Measurements from ENCODE around the gene LSMEM2.
"Not testable (repeated sequence)": the region's sequence is repeated elsewhere in the genome, so short reads cannot be mapped to it uniquely, and the experiment has no call there.

Gene LSMEM2

GRCh38 chr3:50278880-50279224, at the start of gene LSMEM2:
Gene LSMEM2, plus strand, starts transcription at chr3:50279087. Its CDS starts 27 bp downstream, at chr3:50279114.
- no peak for DNase-seq

GRCh38 chr3:50229490-50229889, 49.4 kb upstream of the LSMEM2 start:
- no peak for DNase-seq

GRCh38 chr3:50230104-50230793, 48.6 kb upstream of the LSMEM2 start:
- DNase-seq, result no peak

- no peak for DNase-seq
Measured at GRCh38 chr3:50230794-50231125, 48.1 kb upstream of the LSMEM2 start.

GRCh38 chr3:50231581-50231980, 47.3 kb upstream of the LSMEM2 start:
- no peak for DNase-seq

- no peak for DNase-seq
Measured at GRCh38 chr3:50232303-50232702, 46.6 kb upstream of the LSMEM2 start.

GRCh38 chr3:50233176-50233575, 45.7 kb upstream of the LSMEM2 start:
- no peak for DNase-seq

- peak; percentile 97 for DNase-seq
Measured at GRCh38 chr3:50235716-50236483, 43.0 kb upstream of the LSMEM2 start, which contains the start of gene GNAI2. Gene GNAI2, plus strand, starts transcription at chr3:50236204. Its CDS starts 132 bp downstream, at chr3:50236336.

- no peak for DNase-seq
Measured at GRCh38 chr3:50236484-50237132, 42.3 kb upstream of the LSMEM2 start.

GRCh38 chr3:50237133-50237651, 41.7 kb upstream of the LSMEM2 start:
- DNase-seq, result no peak

- DNase-seq, result no peak
Measured at GRCh38 chr3:50237754-50238548, 40.9 kb upstream of the LSMEM2 start.

- no peak for DNase-seq
Measured at GRCh38 chr3:50238549-50239026, 40.3 kb upstream of the LSMEM2 start.

- no peak for DNase-seq
Measured at GRCh38 chr3:50239649-50240048, 39.2 kb upstream of the LSMEM2 start.

GRCh38 chr3:50241163-50241562, 37.7 kb upstream of the LSMEM2 start:
- DNase-seq, result no peak

- DNase-seq, result no peak
Measured at GRCh38 chr3:50241713-50242380, 37.0 kb upstream of the LSMEM2 start.

GRCh38 chr3:50242381-50242770, 36.5 kb upstream of the LSMEM2 start:
- no peak for DNase-seq

GRCh38 chr3:50242851-50243542, 35.9 kb upstream of the LSMEM2 start:
- DNase-seq, result peak; percentile 54

GRCh38 chr3:50243543-50243895, 35.4 kb upstream of the LSMEM2 start:
- DNase-seq, result no peak

GRCh38 chr3:50244813-50245212, 34.1 kb upstream of the LSMEM2 start:
- not testable (repeated sequence) for DNase-seq

GRCh38 chr3:50245251-50245745, 33.6 kb upstream of the LSMEM2 start:
- no peak for DNase-seq

- DNase-seq, result no peak
Measured at GRCh38 chr3:50245831-50246516, 32.9 kb upstream of the LSMEM2 start.

Measured in SIG-M5 (cell line).